HCT116 (cell line): ENCODE data around the gene F10. TPM values are rescaled to one million over a fixed set of nuclear protein-coding genes. Genes with fewer than 3 reads are reported as not detected.

Experiments used
- ATAC-seq: fragments of 200-7000 bp; cut with Tn5 transposase; 2 replicates; pipeline ENCODE4 v1.9.1; 2020; ENCODE audit warnings: mild to moderate bottlenecking, moderate library complexity
- BruUV-seq: library from RNA; stranded (reverse); fragments of 400-500 nt; replicated peaks from 2 replicates; lab custom pipeline; 2021; lab: Mats Ljungman, UMichigan
- CTCF ChIA-PET: fragments of 300-600 bp; sonication (Branson Sonifier 250); formaldehyde crosslinking; loops from one replicate; lab custom pipeline; 2021; ENCODE audit warnings: antibody characterized with exemption; lab: Charles Lee
- POLR2A ChIA-PET: fragments of 300-600, 350-600 bp; sonication (Branson Sonifier 250); formaldehyde crosslinking; loops from one replicate; lab custom pipeline; 2021; ENCODE audit warnings: antibody characterized with exemption; lab: Charles Lee
- RAD21 ChIA-PET, 2 experiments: fragments of 300-600 bp; sonication (Branson Sonifier 250); formaldehyde crosslinking; loops; one replicate each; lab custom pipeline; 2023; ENCODE audit warnings: low total read pairs in 2 of 2; ENCODE audit not compliant: uncharacterized antibody in 2 of 2, unreplicated experiment in 2 of 2, low non-redundant PET in 1 of 2; lab: Charles Lee
- DNase-seq: peaks from one replicate; pipeline ENCODE4 v3.0.0-alpha.2; 2010; ENCODE audit warnings: low read depth, low spot score
- H2AFZ ChIP-seq: fragments of 200-600 bp; shearing (Covaris generic), sonication (generic); 2 replicates; pipeline ENCODE4 v1.6.1; 2017; ENCODE audit warnings: low read depth, mixed run types, mixed read lengths, antibody characterized with exemption, low read length; ENCODE audit not compliant: poor library complexity, severe bottlenecking
- H3K27ac ChIP-seq: 2 replicates; pipeline ENCODE4 v1.5.1; 2012; ENCODE audit warnings: low read depth, low read length
- H3K27me3 ChIP-seq: fragments of 200-600 bp; sonication (generic); 2 replicates; pipeline ENCODE4 v1.6.1; 2016; ENCODE audit warnings: mixed run types, low read length, mixed read lengths; ENCODE audit not compliant: insufficient read depth
- H3K36me3 ChIP-seq, 2 experiments: fragments of 200-500 bp in 1 of 2; fragments of 200-600 bp in 1 of 2; sonication (Bioruptor generic) in 1 of 2; sonication (generic) in 1 of 2; 2 replicates each; pipeline versions ENCODE4 v1.5.1 to v1.6.1; 2014 to 2016; ENCODE audit warnings: low read length in 2 of 2, inconsistent platforms in 1 of 2, mixed read lengths in 1 of 2, mixed run types in 1 of 2; ENCODE audit not compliant: insufficient read depth in 2 of 2, control insufficient read depth in 1 of 2
- H3K4me1 ChIP-seq, 2 experiments: fragments of 200-600 bp in 1 of 2; sonication (generic) in 1 of 2; 2 replicates each; pipeline versions ENCODE4 v1.5.1 to v1.6.1; 2012 to 2017; ENCODE audit warnings: low read length in 2 of 2, inconsistent platforms in 1 of 2, mild to moderate bottlenecking in 1 of 2, mixed read lengths in 1 of 2, mixed run types in 1 of 2, moderate library complexity in 1 of 2; ENCODE audit not compliant: insufficient read depth in 2 of 2, control insufficient read depth in 1 of 2
- H3K4me2 ChIP-seq: fragments of 200-600 bp; sonication (generic); 2 replicates; pipeline ENCODE4 v1.6.1; 2017; ENCODE audit warnings: mixed run types, low read length, mixed read lengths
- H3K4me3 ChIP-seq, 2 experiments: fragments of 200-600 bp in 1 of 2; sonication (generic) in 1 of 2; replicated peaks in 1 of 2; 2 replicates each; pipeline ENCODE4 v1.5.1; 2011 to 2016; ENCODE audit warnings: low read length in 2 of 2, control low read depth in 1 of 2, low read depth in 1 of 2, mild to moderate bottlenecking in 1 of 2, mixed read lengths in 1 of 2, mixed run types in 1 of 2
- H3K79me2 ChIP-seq: fragments of 200-600 bp; sonication (generic); 2 replicates; pipeline ENCODE4 v1.6.1; 2017; ENCODE audit warnings: mild to moderate bottlenecking, mixed run types, low read length, moderate library complexity, mixed read lengths; ENCODE audit not compliant: insufficient read depth
- H3K9ac ChIP-seq: fragments of 200-600 bp; sonication (generic); 2 replicates; pipeline ENCODE4 v1.6.1; 2016; ENCODE audit warnings: low read length, mixed read lengths
- H3K9me2 ChIP-seq: fragments of 200-600 bp; sonication (generic), shearing (Covaris generic); 2 replicates; pipeline ENCODE4 v1.6.1; 2017; ENCODE audit warnings: mixed run types, mild to moderate bottlenecking, moderate library complexity; ENCODE audit not compliant: insufficient read depth
- H3K9me3 ChIP-seq, 2 experiments: fragments of 200-500 bp in 1 of 2; fragments of 200-600 bp in 1 of 2; sonication (Bioruptor generic) in 1 of 2; sonication (generic) in 1 of 2; 2 replicates each; pipeline ENCODE4 v1.6.1; 2014 to 2017; ENCODE audit warnings: low read length in 2 of 2, mixed read lengths in 2 of 2, inconsistent platforms in 1 of 2, low read depth in 1 of 2, mild to moderate bottlenecking in 1 of 2, mixed run types in 1 of 2, moderate library complexity in 1 of 2; ENCODE audit not compliant: control insufficient read depth in 1 of 2, insufficient read depth in 1 of 2
- H4K20me1 ChIP-seq: fragments of 200-600 bp; sonication (generic), shearing (Covaris generic); 2 replicates; pipeline ENCODE4 v1.6.1; 2017; ENCODE audit warnings: mixed run types, mild to moderate bottlenecking, moderate library complexity; ENCODE audit not compliant: insufficient read depth
- CTCF ChIP-seq, 3 experiments: fragments of 200-600 bp in 1 of 3; sonication (generic) in 1 of 3; IDR thresholded peaks in 2 of 3; conservative IDR thresholded peaks in 1 of 3; 2 replicates each; pipeline ENCODE4 v1.5.1; 2012 to 2017; ENCODE audit warnings: low read depth in 2 of 3, low read length in 2 of 3, antibody characterized with exemption in 1 of 3, borderline replicate concordance in 1 of 3, control low read depth in 1 of 3, mild to moderate bottlenecking in 1 of 3, mixed read lengths in 1 of 3, mixed run types in 1 of 3, moderate library complexity in 1 of 3; ENCODE audit not compliant: insufficient read depth in 1 of 3
- JUND ChIP-seq: IDR thresholded peaks from 2 replicates; pipeline ENCODE4 v1.6.1; 2012
- SP1 ChIP-seq: IDR thresholded peaks from 2 replicates; pipeline ENCODE4 v1.6.1; 2012; ENCODE audit warnings: low read depth
- SRF ChIP-seq: IDR thresholded peaks from 2 replicates; pipeline ENCODE4 v1.6.1; 2012; ENCODE audit warnings: low read depth
- ZBTB33 ChIP-seq: IDR thresholded peaks from 2 replicates; pipeline ENCODE4 v1.6.1; 2011; ENCODE audit warnings: mild to moderate bottlenecking, low read length, moderate library complexity; ENCODE audit not compliant: insufficient replicate concordance; ENCODE audit errors: extremely low read depth
- ZNF274 ChIP-seq: fragments of 200-500 bp; sonication (Bioruptor generic); IDR thresholded peaks from 2 replicates; pipeline ENCODE4 v1.6.1; 2014; ENCODE audit warnings: mild to moderate bottlenecking, low read depth, low read length, inconsistent platforms
- intact Hi-C: fragments of 100-400 bp; cut with micrococcal nuclease; formaldehyde crosslinking; loops from 2 replicates; pipeline ENCODE4 v1.10.0; 2022
- total RNA-seq: library from RNA; stranded (reverse); gene quantifications from one replicate; pipeline ENCODE4 v1.2.1, GENCODE V29; 2021; ENCODE audit not compliant: unreplicated experiment
- TF ChIP-seq, protein P1 (sequence below): IDR thresholded peaks from 2 replicates; pipeline ENCODE4 v1.6.1; 2012; ENCODE audit warnings: low read depth

Gene F10
- total RNA-seq, 1 experiment from 2014 or later = 4.0 TPM

GRCh38 chr13:113157206-113157928 is 34.8 kb downstream of the F10 start:
- POLR2A ChIA-PET = no interaction called here
- Histone ChIP-seq H4K20me1 (no peaks in the 10 kb centered on the region), H3K4me3 (no peak overlapping the region), H3K79me2 (no peaks in the 10 kb centered on the region), H3K27me3 (no peaks in the 10 kb centered on the region), H3K9ac (no peak overlapping the region), H3K36me3 (no peaks in the 10 kb centered on the region), H3K4me2 (no peak overlapping the region), H2AFZ (no peak overlapping the region), H3K27ac (no peak overlapping the region), H3K4me1 (peaks cover 9 to 16% of the 10 kb centered on the region in 2 experiments), H3K9me2 (no peaks in the 10 kb centered on the region), H3K9me3 (peaks cover 0 to 5% of the 10 kb centered on the region in 2 experiments; a peak in 1 of 4 replicates)
- DNase-seq = no peak
- no peak for TF ChIP-seq ZNF274
- no peak for TF ChIP-seq SP1
- TF ChIP-seq JUND = no peak
- TF ChIP-seq CTCF (IDR thresholded peaks at IDR 0.05 in 2 of 3, conservative IDR thresholded peaks at IDR 0.05 in 1 of 3; ENCODE audit: borderline replicate concordance in 1 of 3, insufficient read depth in 1 of 3, low read depth in 2 of 3, low read length in 2 of 3) = no peak
- TF ChIP-seq, protein P1, sequence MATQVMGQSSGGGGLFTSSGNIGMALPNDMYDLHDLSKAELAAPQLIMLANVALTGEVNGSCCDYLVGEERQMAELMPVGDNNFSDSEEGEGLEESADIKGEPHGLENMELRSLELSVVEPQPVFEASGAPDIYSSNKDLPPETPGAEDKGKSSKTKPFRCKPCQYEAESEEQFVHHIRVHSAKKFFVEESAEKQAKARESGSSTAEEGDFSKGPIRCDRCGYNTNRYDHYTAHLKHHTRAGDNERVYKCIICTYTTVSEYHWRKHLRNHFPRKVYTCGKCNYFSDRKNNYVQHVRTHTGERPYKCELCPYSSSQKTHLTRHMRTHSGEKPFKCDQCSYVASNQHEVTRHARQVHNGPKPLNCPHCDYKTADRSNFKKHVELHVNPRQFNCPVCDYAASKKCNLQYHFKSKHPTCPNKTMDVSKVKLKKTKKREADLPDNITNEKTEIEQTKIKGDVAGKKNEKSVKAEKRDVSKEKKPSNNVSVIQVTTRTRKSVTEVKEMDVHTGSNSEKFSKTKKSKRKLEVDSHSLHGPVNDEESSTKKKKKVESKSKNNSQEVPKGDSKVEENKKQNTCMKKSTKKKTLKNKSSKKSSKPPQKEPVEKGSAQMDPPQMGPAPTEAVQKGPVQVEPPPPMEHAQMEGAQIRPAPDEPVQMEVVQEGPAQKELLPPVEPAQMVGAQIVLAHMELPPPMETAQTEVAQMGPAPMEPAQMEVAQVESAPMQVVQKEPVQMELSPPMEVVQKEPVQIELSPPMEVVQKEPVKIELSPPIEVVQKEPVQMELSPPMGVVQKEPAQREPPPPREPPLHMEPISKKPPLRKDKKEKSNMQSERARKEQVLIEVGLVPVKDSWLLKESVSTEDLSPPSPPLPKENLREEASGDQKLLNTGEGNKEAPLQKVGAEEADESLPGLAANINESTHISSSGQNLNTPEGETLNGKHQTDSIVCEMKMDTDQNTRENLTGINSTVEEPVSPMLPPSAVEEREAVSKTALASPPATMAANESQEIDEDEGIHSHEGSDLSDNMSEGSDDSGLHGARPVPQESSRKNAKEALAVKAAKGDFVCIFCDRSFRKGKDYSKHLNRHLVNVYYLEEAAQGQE = no peak
- no peak for TF ChIP-seq ZBTB33
- no peak for TF ChIP-seq SRF
- BruUV-seq = no TSS peak
- RAD21 ChIA-PET = no interaction called here
- no peak for ATAC-seq
- CTCF ChIA-PET = no interaction called here
- intact Hi-C loops = loop anchor here (10.0 kb wide), 1 partner anchor 73 kb away; no protein-coding TSS in a partner anchor
